Left renal cortex interstitium (tissue), 4 donors: ENCODE measurements around the gene AVPI1. TPM values are rescaled to one million over a fixed set of nuclear protein-coding genes. Genes with fewer than 3 reads are reported as not detected.

Source experiments
- DNase-seq, 4 donors: peaks; one replicate each; pipeline ENCODE4 v3.0.0-alpha.2; 2013; ENCODE audit warnings: low read depth in 4 of 4, low spot score in 2 of 4, missing footprints in 1 of 4
- polyA plus RNA-seq, 4 donors: library from polyadenylated mRNA; unstranded; fragments of 120-200 nt; gene quantifications; one replicate each; pipeline ENCODE4 v1.2.1, GENCODE V29; 2013; ENCODE audit not compliant: insufficient read length in 4 of 4

AVPI1 gene, protein sequence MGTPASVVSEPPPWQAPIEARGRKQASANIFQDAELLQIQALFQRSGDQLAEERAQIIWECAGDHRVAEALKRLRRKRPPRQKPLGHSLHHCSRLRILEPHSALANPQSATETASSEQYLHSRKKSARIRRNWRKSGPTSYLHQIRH
- polyA plus RNA-seq, result 1 to 10 TPM; 4.1 to 5.0 (median 4.7) TPM

- DNase-seq, result peak; percentile 75 to 94 (median 88)
Measured at GRCh38 chr10:97686962-97687784, at the start of gene AVPI1. Gene AVPI1, minus strand, starts transcription at chr10:97687241. Its CDS starts 7,336 bp downstream, at chr10:97679905.

DNA sequence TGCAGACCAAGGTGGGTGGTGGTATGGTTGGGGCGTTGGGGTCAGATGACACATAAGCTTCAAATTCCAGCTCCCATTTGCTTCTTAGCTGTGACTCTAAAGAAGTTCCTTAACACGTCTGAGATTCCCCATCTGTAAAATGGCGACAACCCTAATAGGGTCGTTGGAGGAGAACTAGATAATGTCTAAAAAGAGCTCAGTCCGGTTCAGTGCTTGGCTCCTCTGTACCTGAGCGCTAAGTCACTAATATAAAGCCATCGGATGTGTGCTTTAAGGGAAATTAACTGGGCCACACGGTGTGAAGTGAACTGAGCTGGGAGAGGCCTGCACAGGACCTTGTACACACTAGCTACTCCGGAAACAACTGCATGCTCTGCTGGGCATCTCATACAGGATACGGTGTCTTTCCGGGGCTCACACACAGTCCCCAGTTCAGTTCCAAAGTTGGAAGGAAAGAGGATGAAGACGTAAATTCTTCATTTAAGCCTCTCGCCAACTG is 49.4 kb upstream of the AVPI1 start:
- no peak for DNase-seq

DNA sequence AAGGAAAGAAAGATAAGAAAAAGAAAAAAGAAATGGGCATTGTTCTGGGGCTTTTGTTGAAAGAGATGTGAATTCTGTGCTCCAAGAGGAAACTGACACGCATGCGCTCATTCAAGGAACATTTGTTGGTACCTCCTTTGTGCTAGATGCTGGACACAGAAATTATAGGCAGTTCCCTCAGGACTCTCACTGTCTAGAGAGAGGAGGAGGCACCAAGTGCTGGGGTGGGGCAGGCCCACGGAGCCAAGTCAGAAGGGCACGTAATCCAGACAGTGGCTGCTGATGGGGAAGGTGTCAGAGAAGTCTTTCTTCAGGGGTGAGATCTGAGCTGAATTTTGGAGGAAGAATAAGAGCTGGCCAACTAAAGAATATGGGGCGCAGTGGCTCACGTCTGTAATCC is 47.0 kb upstream of the AVPI1 start:
- DNase-seq, result no peak

DNA sequence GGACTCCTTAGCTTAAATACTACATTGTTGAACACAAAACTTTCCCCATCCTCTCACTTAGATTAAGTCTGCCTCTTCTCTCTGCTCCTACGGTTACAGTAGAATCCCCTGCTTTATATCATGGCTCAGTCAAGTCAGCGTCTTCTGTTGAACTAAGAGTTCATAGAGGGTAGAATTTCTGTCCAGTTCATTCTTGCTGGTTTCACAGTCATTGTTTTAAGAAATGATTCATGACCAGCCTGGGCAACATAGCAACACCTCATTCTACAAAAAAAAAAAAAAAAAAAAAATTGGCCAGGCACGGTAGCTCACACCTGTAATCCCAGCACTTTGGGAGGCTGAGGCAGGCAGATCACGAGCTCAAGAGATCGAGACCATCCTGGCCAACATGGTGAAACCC is 46.2 kb upstream of the AVPI1 start:
- no peak for DNase-seq

GRCh38 chr10:97732052-97732359 is 45.0 kb upstream of the AVPI1 start:
- no peak for DNase-seq

GRCh38 chr10:97731346-97732051 is 44.5 kb upstream of the AVPI1 start:
- peak in 1 of 4 donors; percentile 76 for DNase-seq

DNA sequence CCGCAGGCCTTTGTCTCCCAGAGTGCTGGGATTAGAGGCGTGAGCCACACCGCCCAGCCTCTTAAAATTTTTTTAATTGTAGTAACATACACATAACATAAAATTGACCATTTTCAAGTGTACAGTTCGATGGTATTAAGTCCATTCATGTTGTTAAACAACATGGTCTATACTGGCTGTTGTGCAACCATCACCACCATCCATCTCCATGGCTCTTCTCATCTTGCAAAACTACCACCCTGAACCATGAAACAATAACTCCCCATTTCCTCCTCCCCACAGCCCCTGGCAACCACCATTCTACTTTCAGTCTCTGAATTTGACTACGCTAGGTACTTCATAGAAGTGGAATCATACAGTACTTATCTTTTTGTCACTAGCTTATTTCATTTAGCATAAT is 42.0 kb upstream of the AVPI1 start:
- no peak for DNase-seq

- DNase-seq, result peak in 2 of 4 donors; percentile 55 to 64
Measured at GRCh38 chr10:97726636-97727178, 39.7 kb upstream of the AVPI1 start.

GRCh38 chr10:97724341-97724941 is 37.4 kb upstream of the AVPI1 start:
- DNase-seq, result no peak

GRCh38 chr10:97723001-97723400 is 36.0 kb upstream of the AVPI1 start:
- no peak for DNase-seq

GRCh38 chr10:97721871-97722780 is 35.1 kb upstream of the AVPI1 start:
- no peak for DNase-seq

DNA sequence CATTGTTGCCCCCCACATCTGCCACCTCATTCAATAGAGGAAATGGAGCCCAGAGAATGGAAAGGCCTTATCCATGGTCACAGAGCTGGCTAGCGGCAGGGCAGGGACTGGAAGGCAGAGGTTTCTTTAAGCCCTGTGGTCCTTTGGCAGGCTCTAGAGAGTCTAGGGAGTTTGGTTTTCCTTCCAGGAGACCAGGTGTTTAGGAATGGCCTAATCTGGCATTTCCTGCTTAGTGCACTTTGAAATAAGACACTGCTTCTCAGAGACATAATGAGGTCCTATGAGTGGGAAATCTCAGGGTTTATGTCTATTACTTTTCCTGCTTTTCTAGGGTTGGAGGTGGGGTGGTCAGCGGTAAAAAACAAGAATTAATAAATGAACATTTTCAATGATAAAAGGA is 32.6 kb upstream of the AVPI1 start:
- DNase-seq, result no peak

GRCh38 chr10:97718659-97719142 is 31.7 kb upstream of the AVPI1 start:
- DNase-seq, result no peak

- no peak for DNase-seq
Measured at GRCh38 chr10:97718178-97718577, 31.1 kb upstream of the AVPI1 start.

- DNase-seq, result no peak
Measured at GRCh38 chr10:97717627-97718026, 30.6 kb upstream of the AVPI1 start.

GRCh38 chr10:97715259-97715874 is 28.3 kb upstream of the AVPI1 start:
- no peak for DNase-seq

GRCh38 chr10:97714401-97715258 is 27.6 kb upstream of the AVPI1 start:
- peak in 1 of 4 donors; percentile 52 for DNase-seq

DNA sequence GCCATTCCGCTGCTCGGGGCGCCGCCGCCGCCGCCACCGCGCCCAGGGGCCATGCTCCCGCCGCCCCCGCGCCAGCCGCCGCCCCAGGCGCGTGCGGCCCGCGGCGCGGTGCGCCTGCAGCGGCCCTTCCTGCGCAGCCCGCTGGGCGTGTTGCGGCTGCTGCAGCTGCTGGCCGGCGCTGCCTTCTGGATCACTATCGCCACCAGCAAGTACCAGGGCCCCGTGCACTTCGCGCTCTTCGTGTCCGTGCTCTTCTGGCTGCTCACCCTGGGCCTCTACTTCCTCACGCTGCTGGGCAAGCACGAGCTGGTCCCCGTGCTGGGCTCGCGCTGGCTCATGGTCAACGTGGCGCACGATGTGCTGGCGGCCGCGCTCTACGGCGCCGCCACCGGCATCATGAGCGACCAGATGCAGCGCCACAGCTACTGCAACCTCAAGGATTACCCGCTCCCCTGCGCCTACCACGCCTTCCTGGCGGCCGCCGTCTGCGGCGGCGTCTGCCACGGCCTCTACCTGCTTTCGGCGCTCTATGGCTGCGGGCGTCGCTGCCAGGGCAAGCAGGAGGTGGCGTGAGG is 26.9 kb upstream of the AVPI1 start:
- DNase-seq, result no peak
